BE2C (cell line): ENCODE results near the gene PANX3.
"Not testable (repeated sequence)": the region's sequence is repeated elsewhere in the genome, so short reads cannot be mapped to it uniquely, and the experiment has no call there.

Experiments
- DNase-seq: peaks from one replicate; pipeline ENCODE4 v3.0.0-alpha.2; 2020
- H3K27me3 ChIP-seq: fragments of 250-450 bp; sonication (Bioruptor Pico); 2 replicates; pipeline ENCODE4 v1.5.1; 2020; ENCODE audit warnings: mild to moderate bottlenecking
- H3K36me3 ChIP-seq: fragments of 250-450 bp; sonication (Bioruptor Pico); 2 replicates; pipeline ENCODE4 v1.5.1; 2020; ENCODE audit warnings: mild to moderate bottlenecking
- H3K4me1 ChIP-seq: fragments of 250-450 bp; sonication (Bioruptor Pico); 2 replicates; pipeline ENCODE4 v1.5.1; 2020
- H3K4me3 ChIP-seq: 2 replicates; pipeline ENCODE4 v1.5.1; 2011; ENCODE audit warnings: low read depth, low read length
- H3K9me3 ChIP-seq: fragments of 250-450 bp; sonication (Bioruptor Pico); 2 replicates; pipeline ENCODE4 v1.5.1; 2020
- TF ChIP-seq, protein P1 (sequence below): IDR thresholded peaks from 2 replicates; pipeline ENCODE4 v1.5.1; 2012; ENCODE audit warnings: mild to moderate bottlenecking, low read depth, low read length

Gene PANX3

DNA sequence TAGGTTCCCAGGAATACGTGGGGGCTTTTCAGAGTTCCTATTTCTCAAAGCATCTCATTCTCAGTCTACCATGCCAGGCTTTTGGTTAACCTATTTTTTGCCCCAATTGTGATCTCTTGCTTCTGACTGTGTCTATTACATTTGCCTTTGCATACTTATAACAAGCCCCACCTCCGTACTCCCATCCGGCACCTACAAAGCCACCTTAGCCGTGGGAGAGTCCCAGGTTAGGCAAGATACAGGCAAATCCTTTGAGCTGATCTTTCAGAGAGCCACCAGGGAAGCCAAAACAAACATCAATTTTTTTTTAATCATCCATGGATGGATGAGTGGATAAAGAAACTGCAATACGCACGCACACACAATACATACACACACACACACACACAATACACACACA, 18.6 kb upstream of the PANX3 start:
- TF ChIP-seq, protein P1, sequence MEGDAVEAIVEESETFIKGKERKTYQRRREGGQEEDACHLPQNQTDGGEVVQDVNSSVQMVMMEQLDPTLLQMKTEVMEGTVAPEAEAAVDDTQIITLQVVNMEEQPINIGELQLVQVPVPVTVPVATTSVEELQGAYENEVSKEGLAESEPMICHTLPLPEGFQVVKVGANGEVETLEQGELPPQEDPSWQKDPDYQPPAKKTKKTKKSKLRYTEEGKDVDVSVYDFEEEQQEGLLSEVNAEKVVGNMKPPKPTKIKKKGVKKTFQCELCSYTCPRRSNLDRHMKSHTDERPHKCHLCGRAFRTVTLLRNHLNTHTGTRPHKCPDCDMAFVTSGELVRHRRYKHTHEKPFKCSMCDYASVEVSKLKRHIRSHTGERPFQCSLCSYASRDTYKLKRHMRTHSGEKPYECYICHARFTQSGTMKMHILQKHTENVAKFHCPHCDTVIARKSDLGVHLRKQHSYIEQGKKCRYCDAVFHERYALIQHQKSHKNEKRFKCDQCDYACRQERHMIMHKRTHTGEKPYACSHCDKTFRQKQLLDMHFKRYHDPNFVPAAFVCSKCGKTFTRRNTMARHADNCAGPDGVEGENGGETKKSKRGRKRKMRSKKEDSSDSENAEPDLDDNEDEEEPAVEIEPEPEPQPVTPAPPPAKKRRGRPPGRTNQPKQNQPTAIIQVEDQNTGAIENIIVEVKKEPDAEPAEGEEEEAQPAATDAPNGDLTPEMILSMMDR = no peak
- DNase-seq = no peak
- H3K9me3 ChIP-seq = no peaks in the 10 kb centered on the region
- no peaks in the 10 kb centered on the region for H3K4me1 ChIP-seq
- peaks cover 71% of the 10 kb centered on the region for H3K27me3 ChIP-seq
- H3K4me3 ChIP-seq = no peak overlapping the region
- H3K36me3 ChIP-seq = no peaks in the 10 kb centered on the region

DNA sequence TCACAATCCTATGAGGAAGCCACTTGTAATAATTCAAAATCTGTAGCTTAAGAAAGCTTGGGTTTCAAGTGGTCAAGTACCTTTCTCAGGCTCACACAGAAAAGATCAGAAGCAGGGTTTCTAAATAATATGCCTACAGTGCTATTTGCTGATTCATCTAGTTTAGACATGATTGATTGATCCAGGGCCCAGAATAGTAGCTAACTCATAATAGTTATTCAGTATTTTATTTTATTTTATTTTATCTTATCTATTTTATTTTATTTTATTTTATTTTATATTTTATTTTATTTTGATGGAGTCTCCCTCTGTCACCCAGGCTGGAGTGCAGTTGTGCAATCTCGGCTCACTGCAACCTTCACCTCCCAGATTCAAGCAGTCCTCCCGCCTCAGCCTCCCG, 15.9 kb upstream of the PANX3 start:
- no peaks in the 10 kb centered on the region for H3K36me3 ChIP-seq
- TF ChIP-seq, protein P1 = no peak
- no peaks in the 10 kb centered on the region for H3K9me3 ChIP-seq
- H3K27me3 ChIP-seq = peaks cover 50% of the 10 kb centered on the region
- no peak for DNase-seq
- no peak overlapping the region for H3K4me3 ChIP-seq
- no peaks in the 10 kb centered on the region for H3K4me1 ChIP-seq

DNA sequence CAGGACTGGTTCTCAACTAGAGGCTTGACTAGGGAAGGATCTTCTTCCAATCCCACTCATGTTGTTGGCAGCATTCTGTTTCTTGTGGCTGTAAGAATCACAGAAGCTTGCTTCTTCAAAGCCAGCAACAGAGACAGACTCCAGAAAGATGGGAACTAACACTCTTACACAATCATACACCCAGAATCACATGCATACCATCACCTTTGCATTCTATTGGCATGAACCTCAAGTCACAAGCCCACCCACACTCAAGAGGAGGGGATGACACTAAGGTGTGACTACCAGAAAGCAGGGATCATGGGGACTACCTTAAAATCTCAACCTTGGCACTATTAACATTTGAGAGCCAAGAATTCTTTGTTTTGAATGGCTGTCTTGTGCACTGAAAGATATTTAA, 13.6 kb upstream of the PANX3 start:
- no peak for DNase-seq
- no peaks in the 10 kb centered on the region for H3K9me3 ChIP-seq

DNA sequence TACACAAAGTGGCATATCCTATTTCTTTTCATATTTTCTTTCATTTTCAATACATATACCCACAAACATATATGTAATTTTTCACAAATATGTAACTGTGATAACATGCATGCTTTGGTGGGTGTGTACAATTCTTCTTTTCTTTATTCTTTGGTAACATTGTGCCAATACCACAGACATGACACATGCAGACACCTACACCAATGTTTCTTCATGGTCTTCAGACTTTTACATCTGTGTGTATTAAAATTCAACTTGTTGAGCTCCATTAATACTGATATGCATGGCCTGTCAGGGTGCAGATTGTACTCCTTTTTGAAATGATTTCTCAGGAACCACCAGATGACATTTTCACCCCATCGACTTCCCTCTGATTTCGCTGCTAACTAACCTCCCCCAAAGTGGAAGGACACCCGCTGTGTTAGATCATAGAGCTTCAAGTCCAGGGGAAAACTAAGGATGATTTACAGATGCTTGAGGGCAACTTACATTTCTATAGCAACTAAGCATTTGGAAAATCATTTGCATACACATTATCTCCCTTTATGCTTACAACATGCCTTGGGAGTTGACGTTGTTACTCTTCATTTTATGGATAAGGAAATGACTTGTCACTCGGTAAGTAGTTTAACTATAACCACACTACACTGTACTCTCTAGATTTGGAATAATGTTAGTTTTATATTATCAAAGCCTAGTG, 10.5 kb upstream of the PANX3 start:
- H3K4me1 ChIP-seq = no peaks in the 10 kb centered on the region
- DNase-seq = no peak
- H3K9me3 ChIP-seq = no peaks in the 10 kb centered on the region
- peaks cover 11% of the 10 kb centered on the region for H3K27me3 ChIP-seq
- TF ChIP-seq, protein P1 = no peak
- H3K4me3 ChIP-seq = no peak overlapping the region
- H3K36me3 ChIP-seq = no peaks in the 10 kb centered on the region

More for the DNA sequence above, 13.6 kb upstream of the PANX3 start:
- Histone ChIP-seq H3K27me3 (peaks cover 33% of the 10 kb centered on the region), H3K36me3 (no peaks in the 10 kb centered on the region), H3K4me3 (no peak overlapping the region), H3K4me1 (no peaks in the 10 kb centered on the region)
- TF ChIP-seq, protein P1 = no peak

DNA sequence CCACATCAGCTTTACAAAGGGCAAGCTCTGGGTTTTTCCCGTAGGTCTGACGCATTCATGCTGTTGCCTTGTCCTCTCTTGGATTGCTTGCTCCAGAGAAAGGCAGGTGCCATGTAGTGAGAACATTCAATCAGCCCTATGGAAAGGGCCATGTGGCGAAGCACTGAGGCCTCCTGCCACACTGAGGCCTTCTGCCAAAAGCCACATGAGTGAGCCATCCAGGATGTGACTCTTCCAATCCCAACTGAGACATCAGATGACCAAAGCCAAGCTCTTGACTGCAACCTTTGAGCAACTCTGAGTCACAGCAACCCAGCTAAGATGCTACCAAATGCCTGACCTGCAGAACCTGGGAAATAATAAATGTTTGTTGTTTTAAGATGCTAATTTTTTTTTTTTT, 9.0 kb upstream of the PANX3 start:
- peaks cover 4% of the 10 kb centered on the region for H3K27me3 ChIP-seq
- H3K36me3 ChIP-seq = no peaks in the 10 kb centered on the region

DNA sequence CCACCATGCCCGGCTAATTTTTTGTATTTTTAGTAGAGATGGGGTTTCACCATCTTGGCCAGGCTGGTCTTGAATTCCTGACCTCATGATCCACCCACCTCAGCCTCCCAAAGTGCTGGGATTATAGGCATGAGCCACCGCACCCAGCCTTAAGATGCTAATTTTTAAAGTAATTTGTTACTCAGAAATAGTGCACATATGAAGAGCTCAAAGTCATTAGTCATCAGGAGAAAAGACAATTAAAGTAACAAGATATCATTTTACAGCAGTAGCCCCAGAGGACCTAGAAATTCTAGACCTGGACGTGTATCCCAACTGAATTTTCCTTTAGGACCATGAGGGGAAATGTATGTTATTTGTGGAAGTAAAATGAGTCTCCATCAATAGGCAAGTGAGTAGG, 8.5 kb upstream of the PANX3 start:
- not testable (repeated sequence) for H3K9me3 ChIP-seq, DNase-seq, H3K4me1 ChIP-seq, H3K4me3 ChIP-seq, H3K27me3 ChIP-seq, H3K36me3 ChIP-seq

More for the DNA sequence above, 9.0 kb upstream of the PANX3 start:
- no peak overlapping the region for H3K4me3 ChIP-seq
- no peaks in the 10 kb centered on the region for H3K9me3 ChIP-seq
- no peaks in the 10 kb centered on the region for H3K4me1 ChIP-seq
- no peak for DNase-seq
- TF ChIP-seq, protein P1 = no peak

DNA sequence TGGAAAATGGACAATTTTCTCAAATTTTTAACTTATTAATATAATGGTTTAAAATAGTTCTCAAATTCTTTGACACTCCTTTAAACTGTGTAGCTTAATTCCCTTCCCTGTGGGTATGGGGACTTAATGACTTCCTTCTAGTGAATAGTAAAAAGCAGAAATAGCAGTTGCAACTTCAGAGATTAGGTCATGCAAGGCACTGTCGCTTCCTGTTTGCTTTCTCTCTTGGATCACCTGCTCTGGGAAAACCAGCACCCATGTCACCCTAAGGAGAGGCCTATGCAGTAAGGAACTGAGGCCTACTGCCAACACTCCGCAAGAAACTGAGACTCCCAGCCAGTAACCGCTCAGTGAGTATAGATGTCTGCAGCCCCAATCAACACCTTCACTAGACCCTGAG, 5.5 kb upstream of the PANX3 start:
- no peaks in the 10 kb centered on the region for H3K9me3 ChIP-seq
- no peaks in the 10 kb centered on the region; the same call in 1 of the 2 replicates for H3K27me3 ChIP-seq
- no peaks in the 10 kb centered on the region for H3K4me1 ChIP-seq
- no peaks in the 10 kb centered on the region for H3K36me3 ChIP-seq
- TF ChIP-seq, protein P1 = no peak
- no peak overlapping the region for H3K4me3 ChIP-seq
- DNase-seq = no peak
